Measurements from ENCODE around the gene RUNX2. TPM values are rescaled to one million over a fixed set of nuclear protein-coding genes. Genes with fewer than 3 reads are reported as not detected.

Gene RUNX2
- total and polyA plus RNA-seq, 10 of the 15 experiments (the other 5 are each of a cell fraction or from before 2014, with no cell fraction given): 0.01 to 0.77 (median 0.15) TPM; not detected in 3

- TF ChIP-seq BHLHE40 (IDR thresholded peaks at IDR 0.05; ENCODE audit: borderline replicate concordance in 1 of 2, low read depth in 2 of 2, low read length in 1 of 2) (peak in 1 of 2 experiments; percentile 31; a peak in 1 of 4 replicates), CREM (IDR thresholded peaks at IDR 0.05; ENCODE audit: low read depth) (peak; percentile 19; the same call in 1 of the 2 replicates), MYC (IDR thresholded peaks at IDR 0.05; ENCODE audit: insufficient read depth, insufficient read length, insufficient replicate concordance, low read length, severe bottlenecking) (no peak), CTCF (IDR thresholded peaks at IDR 0.05 in 2 of 3, conservative IDR thresholded peaks at IDR 0.05 in 1 of 3; ENCODE audit: control insufficient read depth in 2 of 3, extremely low read depth in 1 of 3, insufficient read depth in 1 of 3, low read depth in 3 of 3, low read length in 3 of 3) (0 out of 6 replicates have a peak, but pooled peaks of 1 of the 3 experiments have one; percentile 1), FOXK2 (IDR thresholded peaks at IDR 0.05) (no peak)
Observed at GRCh38 chr6:45548657-45549515, 220.8 kb downstream of the RUNX2 start (continued).

GRCh38 chr6:45552536-45552935, 224.4 kb downstream of the RUNX2 start:
- DNase-seq (ENCODE audit: low read depth, low spot score) (no peak), ATAC-seq (no peak), FAIRE-seq (no peak)
- Histone ChIP-seq H3K27me3 (replicated peaks in 1 of 2; ENCODE audit: control insufficient read depth in 2 of 2, insufficient read depth in 2 of 2, low read length in 1 of 2) (peaks cover 0 to 2% of the 10 kb centered on the region in 2 experiments; a peak in 2 of 4 replicates), H3K36me3 (ENCODE audit: control insufficient read depth in 2 of 2, insufficient read depth in 2 of 2, low read length in 1 of 2) (no peaks in the 10 kb centered on the region), H3K9ac (ENCODE audit: control insufficient read depth, insufficient read depth, low read length) (no peak overlapping the region), H3K4me3 (no peak overlapping the region), H3K4me1 (ENCODE audit: control insufficient read depth, insufficient read depth, low read length) (no peaks in the 10 kb centered on the region), H3K4me2 (ENCODE audit: control insufficient read depth, insufficient read depth) (no peak overlapping the region), H3K27ac (ENCODE audit: control insufficient read depth, insufficient read depth) (no peak overlapping the region), H4K20me1 (ENCODE audit: control insufficient read depth, insufficient read depth) (no peaks in the 10 kb centered on the region), H3K9me3 (replicated peaks; ENCODE audit: control insufficient read depth, insufficient read depth, low read length) (no peaks in the 10 kb centered on the region), H2AFZ (ENCODE audit: control insufficient read depth, low read depth, low read length) (no peak overlapping the region), H3K79me2 (ENCODE audit: control insufficient read depth, insufficient read depth, low read length) (no peaks in the 10 kb centered on the region)
- ChIA-PET RAD21 (ENCODE audit: unreplicated experiment) (no interaction called here), SMC1A (ENCODE audit: uncharacterized antibody, unreplicated experiment) (interaction anchor here (1.4 kb wide), 1 partner anchor 12 kb away, joined by 3 read pairs; no protein-coding TSS in a partner anchor), POLR2A (no interaction called here), CTCF (no interaction called here)
- intact Hi-C loops (cut with micrococcal nuclease; ENCODE audit: unreplicated experiment) (no loop called here), in situ Hi-C loops (cut with MboI) (no loop called here)
- WGBS (ENCODE audit: insufficient coverage, insufficient replicate concordance, low lambda C conversion rate, missing lambda C conversion rate): 59% methylated on average over 6 of the region's 6 CpGs
- no TSS peak for BruUV-seq (replicated peaks)
- no peak for TF ChIP-seq IRF5 (IDR thresholded peaks at IDR 0.05; ENCODE audit: borderline replicate concordance)
- no peak for TF ChIP-seq CTCF (IDR thresholded peaks at IDR 0.05 in 2 of 3, conservative IDR thresholded peaks at IDR 0.05 in 1 of 3; ENCODE audit: control insufficient read depth in 2 of 3, extremely low read depth in 1 of 3, insufficient read depth in 1 of 3, low read depth in 3 of 3, low read length in 3 of 3)
- TF ChIP-seq TBL1XR1 (IDR thresholded peaks at IDR 0.05; ENCODE audit: low read depth, low read length): no peak
- no peak for TF ChIP-seq BCL3 (IDR thresholded peaks at IDR 0.05; ENCODE audit: borderline replicate concordance, insufficient read depth, low read depth, low read length, poor library complexity, severe bottlenecking)
- TF ChIP-seq KLF5 (IDR thresholded peaks at IDR 0.05; ENCODE audit: partially characterized antibody): no peak
